Heart left ventricle (tissue), 16 donors: ENCODE results near the gene ERFL. TPM values are rescaled to one million over a fixed set of nuclear protein-coding genes. Genes with fewer than 3 reads are reported as not detected.

ENCODE experiments used
- ATAC-seq, 4 donors: fragments of 200-7000 bp; cut with Tn5 transposase; one replicate each; pipeline ENCODE4 v1.9.1; 2020 to 2022; ENCODE audit warnings: moderate library complexity in 4 of 4, mild to moderate bottlenecking in 3 of 4, moderate number of reproducible peaks in 1 of 4
- DNase-seq, 5 donors: peaks; one replicate each; pipeline ENCODE4 v3.0.0-alpha.2; 2020
- H3K27ac ChIP-seq, 12 donors: fragments of 200-600 bp; sonication (generic) in 4 of 12; one replicate each; pipeline versions ENCODE4 v1.5.0 to v1.8.0; 2016 to 2022; ENCODE audit warnings: mild to moderate bottlenecking in 2 of 12
- H3K27me3 ChIP-seq, 9 donors: fragments of 200-600 bp; sonication (generic) in 2 of 9; one replicate each; pipeline versions ENCODE4 v1.5.1 to v1.8.0; 2016 to 2022; ENCODE audit warnings: mild to moderate bottlenecking in 3 of 9
- H3K36me3 ChIP-seq, 9 donors: fragments of 200-600 bp; sonication (generic) in 2 of 9; one replicate each; pipeline versions ENCODE4 v1.5.0 to v1.8.0; 2018 to 2022; ENCODE audit warnings: mild to moderate bottlenecking in 2 of 9
- H3K4me1 ChIP-seq, 12 donors: fragments of 200-600 bp; sonication (generic) in 4 of 12; one replicate each; pipeline versions ENCODE4 v1.5.0 to v1.8.0; 2016 to 2022; ENCODE audit warnings: mild to moderate bottlenecking in 3 of 12
- H3K4me3 ChIP-seq, 12 donors: fragments of 200-600 bp; sonication (generic) in 4 of 12; one replicate each; pipeline versions ENCODE4 v1.5.0 to v1.8.0; 2017 to 2022; ENCODE audit warnings: mild to moderate bottlenecking in 9 of 12, moderate library complexity in 4 of 12
- H3K9me3 ChIP-seq, 12 donors: fragments of 200-600 bp; sonication (generic) in 4 of 12; one replicate each; pipeline versions ENCODE4 v1.5.0 to v1.8.0; 2016 to 2022; ENCODE audit warnings: mild to moderate bottlenecking in 1 of 12
- POLR2A ChIP-seq, 2 donors: fragments of 450-650 bp; IDR thresholded peaks; one replicate each; pipeline ENCODE4 v1.6.1; 2017; ENCODE audit warnings: antibody characterized with exemption in 2 of 2, mild to moderate bottlenecking in 2 of 2, moderate library complexity in 2 of 2
- WGBS, 4 donors: extraction: QIAGEN DNeasy Blood & Tissue Kit in 2 of 4; methylation state at CpG; one replicate each; pipeline versions ENCODE4 v1.1.5 to v1.1.7; 2013 to 2018; 5-methylcytosine and 5-hydroxymethylcytosine counted together
- intact Hi-C, 10 donors: fragments of 100-400 bp; cut with DNase I; formaldehyde crosslinking; loops; one replicate each; pipeline versions ENCODE4 v1.11.1 to v1.14.2; 2022
- polyA plus RNA-seq, 2 donors: library from polyadenylated mRNA; stranded (reverse); fragments of 200-250 nt; gene quantifications; one replicate each; pipeline ENCODE4 v1.2.3, GENCODE V29; 2013
- total RNA-seq, 9 donors: library from RNA; depleted of rRNA in 2 of 9; stranded (reverse); fragments of >200 nt in 2 of 9; fragmentation: NEBNext Ultra II Directional in 3 of 9; extraction: Animal tissue kit (Norgen Biotek cat#: 25700) in 3 of 9; gene quantifications; one replicate each; pipeline versions ENCODE4 v1.1.0 to v1.2.4, GENCODE V29; 2016 to 2023
- TF ChIP-seq, protein P1 (sequence below), 12 donors: fragments of 200-600 bp; sonication (generic) in 4 of 12; IDR thresholded peaks; one replicate each; pipeline versions ENCODE4 v1.5.0 to v1.8.0; 2018 to 2022; ENCODE audit warnings: antibody characterized with exemption in 12 of 12, mild to moderate bottlenecking in 5 of 12
- donor health status: ischemic (EF 13 %, LVEDD 7.1; RV severe dilation, severe dysfunction).
- donor health status: healthy with polysubstance abuse.
- donor health status: DM: no; HTN: yes; CAD: no.
- donor health status: DM: no; HTN: no; CAD: no.
- donor health status: ischemic (EF 25% LVEDD 6.9; RV normal size, moderate dysfunction).
- donor health status: ischemic (EF 25% LVEDD 5.7; RV mildly dilated, moderate dysfunction).
- donor health status: healthy.
- donor health status: DM: yes; HTN: yes; CAD: no.
- donor health status: ischemic (EF 35%, LVEDD 5.7; RV mildly dilated, moderate dysfunction).
- donor health status: nonischemic (EF 11% LVEDD 7.7; RV severe dilation, severe dysfunction).
- donor health status: DM: yes; HTN: yes; CAD: no.
- donor health status: PGD.
- donor health status: ischemic (EF 29% LVEDD 5.4; RV normal size, mild dysfunction).
- donor health status: nonischemic (EF 23%, LVEDD 6.1; RV moderate dilation, normal function).

Gene ERFL
- total and polyA plus RNA-seq, 11 donors = 0.13 TPM; not detected in 10

DNA sequence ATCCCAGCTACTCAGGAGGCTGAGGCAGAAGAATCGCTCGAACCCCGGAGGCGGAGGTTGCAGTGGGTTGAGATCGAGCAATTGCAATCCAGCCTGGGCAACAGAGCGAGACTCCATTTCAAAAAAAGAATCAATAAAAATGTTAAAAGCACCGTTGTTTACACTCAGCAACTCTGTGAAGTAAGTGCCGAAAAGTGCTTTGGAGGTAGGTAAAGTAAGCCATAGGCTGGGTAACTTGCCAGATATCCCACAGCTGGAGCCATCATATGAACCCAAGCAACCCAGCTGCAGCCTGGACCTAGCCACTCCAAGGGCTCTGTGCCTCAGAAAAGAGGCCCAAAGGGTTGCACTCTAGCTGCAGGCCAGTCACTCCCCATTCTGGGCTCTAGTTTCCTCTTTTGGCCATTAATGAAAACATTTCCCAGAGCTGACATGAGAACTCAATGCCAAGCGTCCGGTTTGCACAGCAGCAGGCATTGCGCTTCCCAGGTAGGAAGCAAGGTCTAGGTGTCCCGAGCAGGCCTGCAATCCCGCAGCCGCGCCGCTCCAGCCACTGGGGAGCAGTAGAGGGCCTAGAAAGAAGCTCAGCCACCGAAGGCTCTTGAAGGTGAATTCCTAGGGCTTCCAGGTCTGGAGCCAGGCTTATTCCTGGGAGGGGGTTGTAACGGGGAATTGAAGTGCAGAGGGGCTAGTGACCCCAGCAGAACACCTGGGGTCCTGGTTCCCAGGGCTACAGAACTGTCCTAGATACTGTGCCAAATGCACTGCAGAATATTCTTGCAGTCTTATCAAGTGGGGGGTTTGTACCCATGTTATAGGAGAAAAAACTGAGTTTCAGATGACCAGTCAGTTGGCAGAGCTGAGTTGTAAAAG is 55.2 kb downstream of the ERFL start:
- DNase-seq (peak; percentile 53 to 84 (median 65)), ATAC-seq (peak; percentile 38 to 71 (median 65))
- H3K4me1 ChIP-seq = peaks cover 0 to 96% (median 20%) of the 10 kb centered on the region in 12 donors
- peaks cover 0 to 43% (median 39%) of the 10 kb centered on the region in 9 donors for H3K36me3 ChIP-seq
- no peaks in the 10 kb centered on the region for H3K27me3 ChIP-seq
- WGBS, 4 donors = 54 to 61% (median 54%) methylated on average over 18 of the region's 18 CpGs
- peak overlapping the region in 4 of 12 donors; percentile 4 to 86 (median 25) for H3K27ac ChIP-seq
- intact Hi-C loops = loop anchor here (1.0 to 10.0 kb wide), 8 partner anchors 59 to 362 kb away; partner anchors contain the start of gene RABAC1 (in 2 of the 10)
- TF ChIP-seq, protein P1, sequence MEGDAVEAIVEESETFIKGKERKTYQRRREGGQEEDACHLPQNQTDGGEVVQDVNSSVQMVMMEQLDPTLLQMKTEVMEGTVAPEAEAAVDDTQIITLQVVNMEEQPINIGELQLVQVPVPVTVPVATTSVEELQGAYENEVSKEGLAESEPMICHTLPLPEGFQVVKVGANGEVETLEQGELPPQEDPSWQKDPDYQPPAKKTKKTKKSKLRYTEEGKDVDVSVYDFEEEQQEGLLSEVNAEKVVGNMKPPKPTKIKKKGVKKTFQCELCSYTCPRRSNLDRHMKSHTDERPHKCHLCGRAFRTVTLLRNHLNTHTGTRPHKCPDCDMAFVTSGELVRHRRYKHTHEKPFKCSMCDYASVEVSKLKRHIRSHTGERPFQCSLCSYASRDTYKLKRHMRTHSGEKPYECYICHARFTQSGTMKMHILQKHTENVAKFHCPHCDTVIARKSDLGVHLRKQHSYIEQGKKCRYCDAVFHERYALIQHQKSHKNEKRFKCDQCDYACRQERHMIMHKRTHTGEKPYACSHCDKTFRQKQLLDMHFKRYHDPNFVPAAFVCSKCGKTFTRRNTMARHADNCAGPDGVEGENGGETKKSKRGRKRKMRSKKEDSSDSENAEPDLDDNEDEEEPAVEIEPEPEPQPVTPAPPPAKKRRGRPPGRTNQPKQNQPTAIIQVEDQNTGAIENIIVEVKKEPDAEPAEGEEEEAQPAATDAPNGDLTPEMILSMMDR (IDR thresholded peaks at IDR 0.05) = peak; percentile 52 to 72 (median 64)
- no peak for TF ChIP-seq POLR2A (IDR thresholded peaks at IDR 0.05)
- H3K9me3 ChIP-seq = no peaks in the 10 kb centered on the region
- H3K4me3 ChIP-seq = no peak overlapping the region

DNA sequence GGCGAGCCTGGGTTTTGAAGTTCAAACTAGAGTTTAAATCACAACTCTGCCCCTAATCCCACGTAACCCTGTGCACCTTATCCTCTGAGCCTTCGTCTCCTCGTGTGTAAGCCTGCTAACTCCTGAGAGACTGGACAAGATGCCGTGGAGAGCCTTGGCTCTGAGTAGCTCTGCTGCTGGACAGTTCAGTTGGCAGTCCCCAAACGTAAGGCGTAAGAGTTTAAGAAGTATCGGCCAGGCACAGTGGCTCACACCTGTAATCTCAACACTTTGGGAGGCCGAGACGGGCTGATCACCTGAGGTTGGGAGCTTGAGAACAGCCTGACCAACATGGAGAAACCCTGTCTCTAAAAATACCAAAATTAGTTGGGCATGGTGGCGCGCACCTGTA is 55.9 kb downstream of the ERFL start:
- ATAC-seq (no peak), DNase-seq (no peak)
- peak overlapping the region in 7 of 12 donors; percentile 3 to 86 (median 55) for H3K27ac ChIP-seq
- H3K9me3 ChIP-seq = no peaks in the 10 kb centered on the region
- H3K36me3 ChIP-seq = peaks cover 0 to 49% (median 40%) of the 10 kb centered on the region in 9 donors
- H3K4me3 ChIP-seq = no peak overlapping the region
- 90 to 93% (median 91%) methylated on average over 12 of the region's 12 CpGs for WGBS, 4 donors
- H3K4me1 ChIP-seq = peaks cover 0 to 96% (median 20%) of the 10 kb centered on the region in 12 donors
- intact Hi-C loops = loop anchor here (2.0 to 10.0 kb wide), 7 partner anchors 60 to 362 kb away; partner anchors contain the start of gene RABAC1 (in 2 of the 10)
- no peaks in the 10 kb centered on the region for H3K27me3 ChIP-seq
- TF ChIP-seq, protein P1 (IDR thresholded peaks at IDR 0.05) = no peak
- no peak for TF ChIP-seq POLR2A (IDR thresholded peaks at IDR 0.05)

DNA sequence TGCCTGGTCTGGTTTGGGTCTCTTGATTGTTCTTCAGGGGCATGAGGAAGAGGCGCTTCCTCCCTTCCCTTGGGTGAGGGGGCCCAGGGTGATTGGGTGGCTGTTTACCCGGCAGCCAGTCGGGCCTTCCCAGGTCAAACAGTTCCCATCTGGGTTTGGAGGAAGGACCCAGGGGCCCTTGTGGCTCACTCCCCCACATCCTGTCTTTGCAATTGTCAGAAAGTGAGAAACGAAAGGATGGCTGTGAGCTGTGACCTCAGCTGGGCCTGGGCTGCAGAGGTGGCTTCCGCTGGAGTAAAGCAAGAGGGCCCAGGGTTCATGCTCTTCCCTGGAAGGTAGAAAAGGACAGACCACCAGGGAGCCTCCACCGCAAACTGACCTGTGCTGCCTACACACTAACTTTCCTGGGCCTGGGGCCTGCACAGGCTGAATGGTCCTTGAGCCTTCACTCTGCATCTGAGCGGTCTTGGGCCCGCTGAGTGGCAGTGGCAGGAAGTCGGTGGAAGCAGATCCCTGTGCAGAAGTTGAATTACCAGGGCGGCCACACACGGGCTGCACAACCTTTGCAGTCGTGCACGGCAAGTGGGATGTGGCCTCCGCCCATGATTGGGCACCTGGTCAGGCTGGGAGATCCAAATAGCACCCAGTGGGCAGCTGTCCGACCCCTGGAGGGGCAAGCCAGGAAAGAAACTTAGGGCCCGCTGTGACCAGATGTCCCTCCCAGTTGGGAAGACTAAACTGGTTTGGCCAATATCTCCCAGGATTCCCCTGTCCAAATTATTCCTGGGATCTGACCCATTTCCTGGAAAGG is 56.5 kb downstream of the ERFL start:
- H3K9me3 ChIP-seq = no peaks in the 10 kb centered on the region
- H3K4me3 ChIP-seq = no peak overlapping the region
- DNase-seq = peak in 2 of 5 donors; percentile 45 to 53
- peaks cover 0 to 55% (median 46%) of the 10 kb centered on the region in 9 donors for H3K36me3 ChIP-seq
- peak in 3 of 4 donors; percentile 11 to 78 (median 14) for ATAC-seq
- H3K27ac ChIP-seq = peak overlapping the region in 10 of 12 donors; percentile 3 to 86 (median 48)
- H3K27me3 ChIP-seq = no peaks in the 10 kb centered on the region
- WGBS, 4 donors = 52 to 59% (median 55%) methylated on average over 9 to 16 of the region's 16 CpGs
- TF ChIP-seq, protein P1 (IDR thresholded peaks at IDR 0.05) = no peak
- no peak for TF ChIP-seq POLR2A (IDR thresholded peaks at IDR 0.05)
- H3K4me1 ChIP-seq = peaks cover 0 to 96% (median 20%) of the 10 kb centered on the region in 12 donors
- intact Hi-C loops = loop anchor here (2.0 to 10.0 kb wide), 7 partner anchors 61 to 363 kb away; partner anchors contain the start of gene RABAC1 (in 2 of the 10)
